ENCODE measurements around the gene NOC4L. TPM values are rescaled to one million over a fixed set of nuclear protein-coding genes. Genes with fewer than 3 reads are reported as not detected.

Gene NOC4L
- total and polyA plus RNA-seq, 2 experiments from 2014 or later = 42.4 to 54.7 TPM

GRCh38 chr12:132159555-132160003 lies 15.3 kb downstream of the NOC4L start:
- ATAC-seq (no peak), DNase-seq (ENCODE audit: low spot score) (no peak)
- H3K36me3 Mint-ChIP-seq (ENCODE audit: low read depth) = no peaks in the 10 kb centered on the region; the same call in 1 of the 3 replicates
- peaks cover 10% of the 10 kb centered on the region for H3K27me3 Mint-ChIP-seq (ENCODE audit: insufficient read depth, low read depth, poor library complexity)
- H3K27ac Mint-ChIP-seq = no peak overlapping the region
- Histone ChIP-seq H3K4me1 (ENCODE audit: insufficient read depth) (no peaks in the 10 kb centered on the region), H3K4me2 (no peak overlapping the region), H3K4me3 (no peak overlapping the region), H3K27ac (ENCODE audit: low read depth) (no peak overlapping the region), H3K9me2 (ENCODE audit: insufficient read depth) (no peaks in the 10 kb centered on the region), H3K36me3 (ENCODE audit: insufficient read depth) (no peaks in the 10 kb centered on the region), H3K79me2 (replicated peaks; ENCODE audit: insufficient read depth) (no peaks in the 10 kb centered on the region), H2AFZ (no peak overlapping the region), H3K27me3 (ENCODE audit: insufficient read depth) (no peaks in the 10 kb centered on the region), H3F3A (replicated peaks; ENCODE audit: low read depth) (peaks cover 24% of the 10 kb centered on the region), H4K20me1 (replicated peaks; ENCODE audit: insufficient read depth) (no peaks in the 10 kb centered on the region)
- H3K4me3 Mint-ChIP-seq = no peak overlapping the region
- TF ChIP-seq NANOG (IDR thresholded peaks at IDR 0.05; ENCODE audit: borderline replicate concordance) = no peak
- no peak for TF ChIP-seq ZNF462 (CRISPR knock-in tag; IDR thresholded peaks at IDR 0.05)
- TF ChIP-seq STAT1 (IDR thresholded peaks at IDR 0.05; ENCODE audit: unreplicated experiment) = no peak
- no peak for TF ChIP-seq JUNB (IDR thresholded peaks at IDR 0.05; ENCODE audit: unreplicated experiment)
- no peak for TF ChIP-seq CREB1 (CRISPR knock-in tag; IDR thresholded peaks at IDR 0.05; ENCODE audit: low read depth)
- TF ChIP-seq ETS1 (IDR thresholded peaks at IDR 0.05) = no peak
- no peak for TF ChIP-seq CTCF (conservative IDR thresholded peaks at IDR 0.05; ENCODE audit: low read depth in 2 of 2)
- no peak for TF ChIP-seq EZH2phosphoT487 (IDR thresholded peaks at IDR 0.05; ENCODE audit: unreplicated experiment)
- no peak for TF ChIP-seq POLR2AphosphoS5 (IDR thresholded peaks at IDR 0.05; ENCODE audit: low read depth)
- TF ChIP-seq ZNF114 (CRISPR knock-in tag; IDR thresholded peaks at IDR 0.05) = no peak
- TF ChIP-seq REST (IDR thresholded peaks at IDR 0.05; ENCODE audit: unreplicated experiment) = no peak
- no peak for TF ChIP-seq EZH2 (IDR thresholded peaks at IDR 0.05; ENCODE audit: low read depth, unreplicated experiment)
- no peak for TF ChIP-seq ZNF331 (CRISPR knock-in tag; IDR thresholded peaks at IDR 0.05; ENCODE audit: low read depth)
- H3K4me1 Mint-ChIP-seq = no peaks in the 10 kb centered on the region
- no peaks in the 10 kb centered on the region for H3K9me3 Mint-ChIP-seq

Measured in GM23338 (cell line).